ENCODE measurements around the gene PSMC5. TPM values are rescaled to one million over a fixed set of nuclear protein-coding genes. Genes with fewer than 3 reads are reported as not detected.

Gene PSMC5
- total and polyA plus RNA-seq, 2 donors (not counting 3 experiments of a cell fraction or from before 2014, with no cell fraction given): 179 to 236 TPM

DNA sequence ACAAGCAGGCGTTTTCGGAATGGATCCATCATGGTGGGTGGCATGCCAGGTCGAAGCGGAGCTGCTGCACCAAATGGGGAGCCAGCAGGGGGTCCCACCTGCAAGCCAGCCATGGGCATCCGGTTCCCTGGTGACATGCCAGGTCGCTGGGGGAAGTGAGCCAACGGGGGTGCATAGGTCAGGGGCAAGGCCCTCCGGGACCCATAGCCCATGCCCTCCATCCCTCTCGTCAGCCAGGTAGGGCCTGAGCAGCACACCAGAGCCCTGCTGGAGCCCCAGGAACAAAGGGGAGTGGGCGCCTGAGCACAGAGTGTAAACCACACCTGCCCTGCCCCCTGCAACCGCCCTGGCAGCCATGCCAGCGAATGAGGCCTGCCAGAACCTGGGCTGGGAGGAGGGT, 10.2 kb downstream of the PSMC5 start:
- Histone ChIP-seq H3K27me3 (ENCODE audit: control insufficient read depth in 2 of 2, insufficient read depth in 2 of 2, low read length in 2 of 2) (no peaks in the 10 kb centered on the region), H3K9ac (replicated peaks; ENCODE audit: extremely low read depth, insufficient read depth, low read length) (no peak overlapping the region), H3K4me2 (ENCODE audit: insufficient read depth, low read length) (no peak overlapping the region), H3K4me3 (replicated peaks in 1 of 3; ENCODE audit: insufficient read depth in 1 of 3, low read depth in 1 of 3, low read length in 3 of 3) (no peak overlapping the region), H2AFZ (ENCODE audit: low read depth, low read length) (no peak overlapping the region), H3K9me1 (replicated peaks; ENCODE audit: control insufficient read depth, extremely low read depth, insufficient read depth, low read length) (no peaks in the 10 kb centered on the region), H3K36me3 (ENCODE audit: control insufficient read depth in 2 of 2, extremely low read depth in 1 of 2, insufficient read depth in 2 of 2, low read length in 2 of 2) (peaks cover 6 to 23% of the 10 kb centered on the region in 2 experiments), H3K9me3 (replicated peaks; ENCODE audit: control insufficient read depth, insufficient read depth, low read length) (no peaks in the 10 kb centered on the region), H3K4me1 (ENCODE audit: control insufficient read depth, extremely low read depth, insufficient read depth, low read length) (peaks cover 16% of the 10 kb centered on the region), H3K79me2 (ENCODE audit: control insufficient read depth, insufficient read depth, low read length) (peaks cover 43% of the 10 kb centered on the region), H3K27ac (ENCODE audit: insufficient read depth, low read depth, low read length) (no peak overlapping the region), H4K20me1 (replicated peaks; ENCODE audit: control insufficient read depth, extremely low read depth, insufficient read depth, low read length) (no peaks in the 10 kb centered on the region)
- intact Hi-C loops (cut with micrococcal nuclease) (no loop called here), dilution Hi-C loops (cut with MboI; ENCODE audit: extremely low pct_ligation_motif_present, low sequenced_read_pairs) (no loop called here)
- POLR2A ChIA-PET: no interaction called here
- DNase-seq (ENCODE audit: low read depth, low spot score): no peak
- no peak for TF ChIP-seq POLR2A (IDR thresholded peaks at IDR 0.05; ENCODE audit: low read depth, low read length)
- no peak for TF ChIP-seq FOS (IDR thresholded peaks at IDR 0.05; ENCODE audit: borderline replicate concordance, insufficient read depth, low read length)
- TF ChIP-seq POLR2AphosphoS5 (IDR thresholded peaks at IDR 0.05; ENCODE audit: insufficient read depth, low read depth, low read length): no peak
- no peak for TF ChIP-seq CTCF (IDR thresholded peaks at IDR 0.05; ENCODE audit: extremely low read depth in 1 of 2, insufficient read depth in 1 of 2, low read depth in 1 of 2, low read length in 2 of 2)
- no peak for TF ChIP-seq GATA2 (IDR thresholded peaks at IDR 0.05; ENCODE audit: insufficient read depth, insufficient read length, low read depth, low read length)
- no peak for TF ChIP-seq MAX (IDR thresholded peaks at IDR 0.05; ENCODE audit: insufficient read depth, insufficient read length)
- TF ChIP-seq JUN (IDR thresholded peaks at IDR 0.05; ENCODE audit: borderline replicate concordance, insufficient read depth, insufficient read length, low read depth): no peak
- TF ChIP-seq MYC (IDR thresholded peaks at IDR 0.05; ENCODE audit: low read depth, low read length): no peak
- no peak for TF ChIP-seq EZH2 (IDR thresholded peaks at IDR 0.05; ENCODE audit: borderline replicate concordance, low read depth, low read length, severe bottlenecking)
- FAIRE-seq: no peak
- CTCF ChIA-PET: interaction anchor here (1.5 kb wide), 1 partner anchor 11 kb away, joined by 5 read pairs; no protein-coding TSS in a partner anchor
- no TSS peak for BruUV-seq (replicated peaks)
